HG03045 (cell line): ENCODE results near the gene CAPN9.
"Not testable (repeated sequence)": the region's sequence is repeated elsewhere in the genome, so short reads cannot be mapped to it uniquely, and the experiment has no call there.

ENCODE experiments used
- ATAC-seq: cut with Tn5 transposase; IDR thresholded peaks from one replicate; pipeline ENCODE4 v1.9.1; 2021; ENCODE audit warnings: mild to moderate bottlenecking, moderate library complexity; ENCODE audit not compliant: unreplicated experiment

Gene CAPN9

DNA sequence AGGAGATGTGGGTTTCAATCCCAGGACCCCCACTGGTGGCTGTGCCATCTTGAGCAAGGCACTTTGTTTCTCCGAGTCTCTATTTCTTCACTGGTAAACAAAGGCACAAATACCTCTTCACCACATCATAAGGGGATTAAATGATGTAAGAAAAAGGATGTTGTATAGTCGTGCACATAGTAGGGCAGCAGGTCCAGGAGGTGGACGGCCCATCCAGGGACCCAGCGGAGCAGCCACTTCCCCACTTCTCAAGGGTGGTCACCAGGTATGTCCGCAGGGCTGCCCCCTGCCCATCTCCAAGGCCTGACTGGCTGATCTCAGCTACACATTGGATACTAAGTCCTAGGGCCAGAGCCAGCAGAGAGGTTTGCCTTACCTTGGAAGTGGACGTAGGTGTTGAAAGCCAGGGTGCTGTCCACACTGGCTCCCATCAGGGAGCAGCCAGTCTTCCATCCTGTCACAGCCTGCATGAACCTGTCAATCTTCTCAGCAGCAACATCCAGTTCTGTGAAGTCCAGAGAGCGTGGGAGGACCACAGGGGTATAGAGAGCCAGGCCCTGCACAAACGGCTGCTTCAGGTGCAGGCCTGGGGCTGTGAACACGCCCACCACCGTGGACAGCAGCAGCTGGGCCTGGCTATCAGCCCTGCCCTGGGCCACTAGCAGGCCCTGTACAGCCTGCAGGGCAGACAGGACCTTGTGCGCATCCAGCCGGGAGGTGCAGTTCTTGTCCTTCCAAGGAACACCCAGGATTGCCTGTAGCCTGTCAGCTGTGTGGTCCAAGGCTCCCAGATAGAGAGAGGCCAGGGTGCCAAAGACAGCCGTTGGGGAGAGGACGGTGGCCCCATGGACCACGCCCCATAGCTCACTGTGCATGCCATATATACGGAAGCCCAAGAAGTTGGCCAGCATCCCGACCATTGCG lies 37.3 kb upstream of the CAPN9 start:
- no peak for ATAC-seq

DNA sequence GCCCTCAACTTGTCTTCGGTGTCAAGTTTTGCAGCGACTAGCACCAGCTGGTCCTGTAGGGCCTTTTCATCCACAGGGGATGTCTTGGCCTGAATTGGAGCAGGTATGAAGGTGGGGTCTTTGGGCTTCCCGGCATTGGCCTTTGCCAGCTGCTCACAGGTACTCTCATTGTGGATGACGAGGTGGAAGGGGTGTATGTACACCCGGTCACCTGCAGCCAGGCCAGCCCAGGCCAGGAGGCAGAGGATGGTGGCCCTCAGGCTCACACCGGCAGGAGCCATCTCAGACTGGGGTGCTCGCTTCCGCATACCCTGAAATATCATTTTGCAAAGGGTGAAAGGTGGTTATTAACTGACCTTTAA lies 36.7 kb upstream of the CAPN9 start:
- ATAC-seq = no peak

DNA sequence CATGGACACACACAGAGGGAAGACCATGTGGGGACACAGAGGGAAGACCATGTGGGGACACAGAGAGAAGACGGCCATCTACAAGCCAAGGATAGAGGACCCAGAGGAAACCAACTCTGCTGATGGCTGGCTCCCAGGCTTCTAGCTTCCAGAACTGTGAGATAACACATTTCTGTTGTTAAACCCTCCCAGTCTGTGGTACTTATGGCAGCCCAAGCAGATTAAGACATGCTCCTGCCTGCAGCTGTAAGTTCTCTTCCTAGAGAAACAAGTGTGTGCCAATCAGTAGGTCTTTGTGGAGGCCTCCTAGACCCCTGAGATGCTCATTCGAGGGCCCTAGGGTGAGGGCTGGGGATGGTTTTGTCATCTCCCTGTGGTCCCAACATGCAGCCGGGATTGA lies 35.9 kb upstream of the CAPN9 start:
- no peak for ATAC-seq

- no peak for ATAC-seq
Observed at GRCh38 chr1:230712470-230712942, 34.7 kb upstream of the CAPN9 start.

GRCh38 chr1:230713138-230713537 lies 34.0 kb upstream of the CAPN9 start:
- no peak for ATAC-seq

DNA sequence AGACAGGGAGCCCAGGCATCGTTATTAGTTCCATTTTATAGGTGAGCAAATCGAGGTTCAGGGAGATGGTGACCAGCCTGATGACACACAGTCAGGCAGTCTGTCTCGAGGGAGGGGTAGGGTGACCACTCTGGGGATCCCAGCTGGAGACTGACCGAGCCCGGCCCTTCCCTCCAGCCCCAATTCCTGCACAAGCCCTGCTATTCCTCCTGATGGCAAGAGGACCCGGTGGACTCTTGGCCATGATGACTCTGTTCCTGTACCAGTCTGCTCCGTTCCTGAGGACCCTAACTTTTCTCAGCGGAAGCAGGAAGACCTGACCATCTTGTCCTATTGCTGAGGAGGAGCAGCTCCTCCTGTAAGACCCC lies 33.7 kb upstream of the CAPN9 start:
- no peak for ATAC-seq

DNA sequence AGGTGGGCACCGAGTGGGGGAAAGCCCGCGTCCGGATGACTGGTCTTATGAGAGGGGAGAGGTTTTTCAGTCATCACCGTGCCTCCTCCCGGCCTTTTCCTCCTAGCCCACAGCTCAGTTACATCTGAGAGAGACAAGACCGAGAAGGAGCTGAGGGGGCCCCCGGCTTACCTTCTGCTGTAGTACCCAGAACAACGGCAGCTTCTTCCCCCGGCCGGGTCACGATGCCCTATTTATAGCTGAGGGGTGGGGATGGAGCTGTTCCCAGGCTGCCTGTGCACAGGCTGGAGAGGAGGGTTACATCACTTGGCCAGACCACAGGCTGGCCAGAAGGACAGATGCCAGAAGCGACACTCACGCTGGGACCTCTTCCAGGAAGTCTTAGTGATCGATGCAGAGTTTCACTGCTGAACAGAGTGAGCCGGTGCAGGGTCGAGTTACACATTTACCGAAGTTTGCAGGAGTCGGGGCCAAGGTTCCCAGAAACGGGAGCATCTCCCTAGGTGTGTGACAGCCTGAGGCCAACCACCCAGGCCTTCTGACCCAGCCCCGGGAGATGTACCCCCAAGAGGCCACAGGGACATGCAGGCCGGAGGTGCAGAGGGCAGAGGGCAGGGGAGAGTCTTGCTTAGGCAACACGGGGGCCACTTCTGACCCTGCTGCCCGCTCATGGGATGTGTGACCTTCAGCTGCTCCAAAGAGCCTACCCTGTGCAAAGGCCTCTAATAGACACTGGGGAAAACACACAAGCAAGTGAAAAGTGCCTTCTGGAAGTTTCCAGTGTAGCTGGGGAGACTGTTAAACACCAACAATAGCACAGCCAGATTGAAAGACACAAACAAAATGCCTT lies 33.0 kb upstream of the CAPN9 start, which contains the start of gene AGT:
Gene AGT, minus strand, starts transcription at position 208 of the 850 bp plus-strand sequence. CDS start 3,299 bp downstream, outside the sequence.
- ATAC-seq = no peak

GRCh38 chr1:230715510-230715909 lies 31.7 kb upstream of the CAPN9 start:
- no peak for ATAC-seq

- ATAC-seq = not testable (repeated sequence)
Observed at GRCh38 chr1:230716453-230716852, 30.7 kb upstream of the CAPN9 start.

GRCh38 chr1:230717251-230717650 lies 29.9 kb upstream of the CAPN9 start:
- no peak for ATAC-seq

DNA sequence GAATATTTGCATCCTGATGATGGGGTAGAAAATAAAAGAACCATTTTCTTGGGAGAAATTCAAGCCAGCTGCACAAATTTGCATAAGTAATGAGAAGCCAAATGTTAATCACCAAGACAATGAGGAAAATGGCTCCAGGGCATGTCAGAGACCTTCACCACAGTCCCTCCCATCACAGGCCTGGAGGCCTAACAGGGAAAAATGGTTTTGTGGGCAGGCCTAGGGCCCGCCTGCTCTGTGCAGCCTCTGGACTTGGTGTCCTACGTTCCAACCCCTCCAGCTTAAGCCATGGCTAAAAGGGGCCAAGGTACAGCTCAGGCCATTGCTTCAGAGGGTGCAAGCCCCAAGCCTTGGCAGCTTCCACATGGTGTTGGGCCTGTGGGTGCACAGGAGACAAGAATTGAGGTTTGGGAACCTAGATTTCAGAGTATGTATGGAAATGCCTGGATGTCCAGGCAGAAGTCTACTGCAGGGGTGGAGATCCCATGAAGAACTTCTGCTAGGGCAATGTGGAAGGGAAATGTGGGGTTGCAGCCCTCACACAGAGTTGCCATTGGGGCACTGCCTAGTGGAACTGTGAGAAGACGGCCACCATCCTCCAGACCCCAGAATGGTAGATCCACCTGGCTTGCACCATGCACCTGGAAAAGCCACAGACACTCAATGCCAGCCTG lies 25.2 kb upstream of the CAPN9 start:
- not testable (repeated sequence) for ATAC-seq

GRCh38 chr1:230725256-230726012 lies 21.8 kb upstream of the CAPN9 start:
- no peak for ATAC-seq

GRCh38 chr1:230728710-230729392 lies 18.3 kb upstream of the CAPN9 start:
- no peak for ATAC-seq

DNA sequence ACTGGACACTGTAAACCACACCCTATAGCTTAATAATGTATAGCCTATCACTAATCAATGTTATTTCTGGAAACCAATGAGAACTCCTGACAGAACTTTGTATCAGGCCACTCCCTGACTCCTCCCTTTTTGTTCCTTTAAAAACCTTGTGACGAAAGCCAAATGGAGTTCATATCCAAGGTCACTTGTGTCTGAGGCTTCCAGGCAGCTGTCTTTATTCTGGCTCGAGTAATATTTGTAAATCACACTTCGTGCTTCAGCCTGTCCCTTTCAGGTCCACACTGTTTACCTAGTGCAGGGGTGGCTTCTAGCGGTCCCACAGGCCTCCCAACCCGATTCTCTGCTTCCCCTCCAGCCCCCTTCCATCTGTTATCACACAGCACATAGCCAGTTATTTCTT lies 16.2 kb upstream of the CAPN9 start:
- ATAC-seq = no peak

DNA sequence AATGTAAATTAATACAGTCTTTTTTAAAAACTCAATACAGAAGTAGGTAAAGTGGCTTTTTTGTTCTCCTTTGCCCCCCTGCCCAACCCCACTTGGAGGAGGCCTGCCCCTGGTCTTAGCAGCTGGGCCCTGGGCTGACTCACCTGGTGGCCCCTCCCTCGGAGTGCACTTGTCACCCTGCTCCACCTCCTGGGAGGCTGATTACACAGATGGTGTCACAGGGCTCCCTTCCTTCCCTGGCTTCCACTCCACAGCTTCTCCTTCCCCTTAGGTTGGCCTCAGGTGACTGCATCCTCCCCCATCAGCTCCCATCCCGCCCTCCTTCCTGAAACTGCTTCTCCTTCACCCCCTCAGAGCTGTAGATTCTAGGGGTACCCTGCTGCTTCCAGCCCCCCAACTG lies 11.7 kb upstream of the CAPN9 start:
- no peak for ATAC-seq

GRCh38 chr1:230737622-230738262 lies 9.4 kb upstream of the CAPN9 start:
- no peak for ATAC-seq

DNA sequence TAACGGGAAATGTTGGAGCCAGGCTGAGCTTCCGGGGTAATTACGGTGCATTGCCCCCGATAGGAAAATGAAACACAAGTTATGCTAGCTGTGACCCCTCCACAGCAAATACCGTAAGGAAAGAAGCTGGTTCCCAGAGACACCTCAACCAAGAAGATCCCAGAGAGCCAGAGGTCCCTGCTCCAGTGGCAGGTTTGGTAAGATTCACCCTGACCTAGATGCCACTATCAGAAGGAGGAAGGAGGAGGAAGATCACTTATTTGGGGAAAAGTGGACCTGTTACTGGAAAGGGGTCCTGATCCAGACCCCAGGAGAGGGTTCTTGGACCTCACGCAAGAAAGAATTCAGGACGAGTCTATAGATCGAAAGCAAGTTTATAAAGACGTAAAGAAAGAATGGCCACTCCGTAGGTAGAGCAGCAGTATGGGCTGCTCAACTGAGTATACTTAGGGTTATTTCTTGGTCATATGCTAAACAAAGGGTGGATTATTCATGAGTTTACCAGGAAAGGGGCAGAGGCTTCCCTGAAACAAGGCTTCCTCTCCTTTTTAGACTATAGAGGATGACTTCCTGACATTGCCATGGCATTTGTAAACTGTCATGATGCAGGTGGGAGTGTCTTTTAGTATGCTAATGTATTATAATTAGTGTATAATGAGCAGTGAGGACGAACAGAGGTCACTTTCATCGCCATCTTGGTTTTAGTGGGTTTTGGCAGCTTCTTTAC lies 7.5 kb upstream of the CAPN9 start:
- ATAC-seq = no peak

GRCh38 chr1:230743899-230744298 lies 3.3 kb upstream of the CAPN9 start:
- no peak for ATAC-seq

- no peak for ATAC-seq
Observed at GRCh38 chr1:230744382-230744781, 2.8 kb upstream of the CAPN9 start.
